ENCODE measurements around the gene TFF1.

The TFF1 gene

GRCh38 chr21:42324896-42325295 lies 41.4 kb downstream of the TFF1 start:
- Histone ChIP-seq H2AFZ (ENCODE audit: low read length) (no peak overlapping the region), H3K4me3 (ENCODE audit: low read depth, low read length, poor library complexity, severe bottlenecking) (no peak overlapping the region), H3K9ac (ENCODE audit: low read length) (no peak overlapping the region), H3K36me3 (ENCODE audit: insufficient read depth, low read length) (no peaks in the 10 kb centered on the region), H3K4me2 (ENCODE audit: low read length) (no peak overlapping the region), H3F3A (ENCODE audit: insufficient read depth, low read length) (no peaks in the 10 kb centered on the region), H3K27ac (ENCODE audit: low read depth, low read length, poor library complexity, severe bottlenecking) (no peak overlapping the region), H3K4me1 (ENCODE audit: insufficient read depth, low read length, severe bottlenecking) (peaks cover under 1% of the 10 kb centered on the region), H4K20me1 (ENCODE audit: insufficient read depth, low read length) (no peaks in the 10 kb centered on the region), H3K79me2 (ENCODE audit: insufficient read depth, low read length) (no peaks in the 10 kb centered on the region), H3K27me3 (ENCODE audit: insufficient read depth, low read length) (peaks cover 12% of the 10 kb centered on the region; the same call in 1 of the 2 replicates), H3K9me3 (ENCODE audit: low read length) (no peaks in the 10 kb centered on the region), H3K9me2 (ENCODE audit: low read depth, low read length) (no peaks in the 10 kb centered on the region)
- TF ChIP-seq CTCF (IDR thresholded peaks at IDR 0.05; ENCODE audit: low read length): no peak
- no peak for TF ChIP-seq EZH2 (IDR thresholded peaks at IDR 0.05; ENCODE audit: borderline replicate concordance, low read length)

- Histone ChIP-seq H2AFZ (ENCODE audit: low read length) (no peak overlapping the region), H3K27ac (ENCODE audit: low read depth, low read length, poor library complexity, severe bottlenecking) (no peak overlapping the region), H3K9me2 (ENCODE audit: low read depth, low read length) (no peaks in the 10 kb centered on the region), H3K4me1 (ENCODE audit: insufficient read depth, low read length, severe bottlenecking) (peaks cover 7% of the 10 kb centered on the region), H3K9ac (ENCODE audit: low read length) (no peak overlapping the region), H3F3A (ENCODE audit: insufficient read depth, low read length) (no peaks in the 10 kb centered on the region), H3K4me2 (ENCODE audit: low read length) (no peak overlapping the region), H4K20me1 (ENCODE audit: insufficient read depth, low read length) (no peaks in the 10 kb centered on the region), H3K79me2 (ENCODE audit: insufficient read depth, low read length) (no peaks in the 10 kb centered on the region), H3K36me3 (ENCODE audit: insufficient read depth, low read length) (no peaks in the 10 kb centered on the region), H3K4me3 (ENCODE audit: low read depth, low read length, poor library complexity, severe bottlenecking) (no peak overlapping the region), H3K27me3 (ENCODE audit: insufficient read depth, low read length) (peaks cover 12% of the 10 kb centered on the region; the same call in 1 of the 2 replicates), H3K9me3 (ENCODE audit: low read length) (no peaks in the 10 kb centered on the region)
- TF ChIP-seq EZH2 (IDR thresholded peaks at IDR 0.05; ENCODE audit: borderline replicate concordance, low read length): no peak
- TF ChIP-seq CTCF (IDR thresholded peaks at IDR 0.05; ENCODE audit: low read length): no peak
Observed at GRCh38 chr21:42321845-42322244, 44.5 kb downstream of the TFF1 start.

GRCh38 chr21:42321231-42321630 lies 45.1 kb downstream of the TFF1 start:
- no peaks in the 10 kb centered on the region for H4K20me1 ChIP-seq (ENCODE audit: insufficient read depth, low read length)
- TF ChIP-seq EZH2 (IDR thresholded peaks at IDR 0.05; ENCODE audit: borderline replicate concordance, low read length): no peak
- TF ChIP-seq CTCF (IDR thresholded peaks at IDR 0.05; ENCODE audit: low read length): no peak
- H3K27ac ChIP-seq (ENCODE audit: low read depth, low read length, poor library complexity, severe bottlenecking): no peak overlapping the region
- no peaks in the 10 kb centered on the region for H3K79me2 ChIP-seq (ENCODE audit: insufficient read depth, low read length)
- no peaks in the 10 kb centered on the region for H3K9me3 ChIP-seq (ENCODE audit: low read length)
- no peaks in the 10 kb centered on the region for H3K36me3 ChIP-seq (ENCODE audit: insufficient read depth, low read length)
- no peaks in the 10 kb centered on the region for H3K9me2 ChIP-seq (ENCODE audit: low read depth, low read length)
- no peak overlapping the region for H3K9ac ChIP-seq (ENCODE audit: low read length)
- H3K27me3 ChIP-seq (ENCODE audit: insufficient read depth, low read length): peaks cover 12% of the 10 kb centered on the region; the same call in 1 of the 2 replicates
- H2AFZ ChIP-seq (ENCODE audit: low read length): no peak overlapping the region
- H3K4me1 ChIP-seq (ENCODE audit: insufficient read depth, low read length, severe bottlenecking): peaks cover 7% of the 10 kb centered on the region
- no peak overlapping the region for H3K4me2 ChIP-seq (ENCODE audit: low read length)
- no peak overlapping the region for H3K4me3 ChIP-seq (ENCODE audit: low read depth, low read length, poor library complexity, severe bottlenecking)
- H3F3A ChIP-seq (ENCODE audit: insufficient read depth, low read length): no peaks in the 10 kb centered on the region

Measured in OCI-LY1 (cell line).